Fibroblast of lung (primary cell): ENCODE data around the gene RGN.

ENCODE experiments used
- CTCF ChIP-seq, 2 donors: IDR thresholded peaks in 1 of 2; conservative IDR thresholded peaks in 1 of 2; 1 replicate in 1 of 2; 2 replicates in 1 of 2; pipeline ENCODE4 v1.5.1; 2011 to 2012; ENCODE audit warnings: low read length in 2 of 2, control low read depth in 1 of 2, inconsistent platforms in 1 of 2, low read depth in 1 of 2, mild to moderate bottlenecking in 1 of 2
- EZH2 ChIP-seq: IDR thresholded peaks from 2 replicates; pipeline ENCODE4 v1.5.1; 2012; ENCODE audit warnings: low read length, control low read depth, mild to moderate bottlenecking; ENCODE audit errors: missing control alignments

DNA sequence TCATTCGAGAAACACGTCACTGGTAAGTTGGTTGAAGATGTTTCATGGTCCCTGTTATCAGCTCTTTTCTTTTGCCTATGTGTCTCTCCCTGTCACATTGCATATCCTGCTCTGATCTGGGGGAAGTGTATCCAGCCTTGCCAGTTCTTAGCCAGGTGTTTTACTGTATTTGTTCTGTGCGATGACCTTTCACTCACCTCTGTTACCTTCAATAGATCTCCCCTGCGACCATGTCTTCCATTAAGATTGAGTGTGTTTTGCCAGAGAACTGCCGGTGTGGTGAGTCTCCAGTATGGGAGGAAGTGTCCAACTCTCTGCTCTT lies 2.6 kb downstream of the RGN start:
- TF ChIP-seq CTCF (conservative IDR thresholded peaks at IDR 0.05 in 1 of 2, IDR thresholded peaks at IDR 0.05 in 1 of 2; ENCODE audit: low read depth in 1 of 2, low read length in 2 of 2): no peak
- no peak for TF ChIP-seq EZH2
